Stimulated activated CD4-positive, alpha-beta T cell treated with anti-CD3 and anti-CD28 coated beads, Interleukin-15, amount 100 ng/mL, for 1 hour (primary cell): ENCODE results near the gene ARFGAP1.

ENCODE experiments used
- DNase-seq, 2 donors: peaks; one replicate each; pipeline ENCODE4 v3.0.0-alpha.2; 2020; ENCODE audit warnings: low read depth in 1 of 2, low spot score in 1 of 2

ARFGAP1 gene

DNA sequence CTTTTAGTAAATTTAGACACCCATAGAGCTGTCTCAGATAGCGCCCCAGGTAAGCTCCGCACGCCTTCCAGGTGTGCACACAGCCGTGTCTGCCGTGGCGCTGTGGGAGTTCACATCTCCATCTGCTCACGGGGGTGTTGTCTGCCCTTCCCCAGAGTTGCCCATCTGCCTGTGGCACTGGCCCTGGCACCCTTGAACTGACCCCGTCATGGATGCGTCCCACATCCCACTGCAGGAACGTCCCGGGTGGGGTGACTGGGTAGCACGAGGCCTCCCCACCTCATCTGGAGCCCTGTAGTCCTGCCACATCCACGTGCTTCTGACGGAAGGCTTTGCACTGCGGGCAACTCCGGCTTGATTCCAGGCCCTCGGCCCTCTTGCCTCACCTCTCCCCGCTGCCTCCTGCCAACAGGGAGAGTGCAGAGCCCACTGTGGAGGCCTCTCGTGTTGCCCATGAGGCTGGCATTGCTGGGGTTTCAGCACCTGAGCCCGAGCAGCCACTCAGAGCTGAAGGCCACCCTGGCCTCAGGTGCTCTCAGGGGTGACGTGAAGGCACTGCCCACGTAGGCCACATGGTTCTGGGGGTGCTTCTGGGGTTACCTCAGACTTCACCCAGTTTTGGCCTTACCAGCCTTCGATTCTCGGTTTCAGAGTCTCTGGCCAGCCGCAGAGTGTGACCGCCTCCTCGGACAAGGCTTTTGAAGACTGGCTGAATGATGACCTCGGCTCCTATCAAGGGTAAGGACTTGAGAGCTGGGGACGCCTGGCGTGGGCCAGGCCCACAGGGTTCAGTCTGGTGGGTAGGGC is 5.1 kb downstream of the ARFGAP1 start:
- DNase-seq: no peak

DNA sequence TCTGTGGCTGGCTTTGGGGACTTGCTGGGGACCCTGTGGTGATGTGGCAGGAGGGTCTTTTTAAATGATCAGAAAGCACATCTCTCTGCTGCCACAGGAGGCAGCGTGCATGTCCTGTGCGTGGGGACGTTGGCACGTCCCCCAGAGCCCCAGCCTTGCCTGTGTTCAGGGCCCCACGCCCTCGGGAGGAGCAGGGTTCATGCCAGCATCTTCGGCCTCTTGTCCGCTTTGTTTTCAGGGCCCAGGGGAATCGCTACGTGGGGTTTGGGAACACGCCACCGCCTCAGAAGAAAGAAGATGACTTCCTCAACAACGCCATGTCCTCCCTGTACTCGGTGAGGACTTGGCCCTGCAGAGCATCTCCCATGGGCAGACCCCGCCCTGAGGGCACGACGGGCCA is 6.0 kb downstream of the ARFGAP1 start:
- no peak for DNase-seq

DNA sequence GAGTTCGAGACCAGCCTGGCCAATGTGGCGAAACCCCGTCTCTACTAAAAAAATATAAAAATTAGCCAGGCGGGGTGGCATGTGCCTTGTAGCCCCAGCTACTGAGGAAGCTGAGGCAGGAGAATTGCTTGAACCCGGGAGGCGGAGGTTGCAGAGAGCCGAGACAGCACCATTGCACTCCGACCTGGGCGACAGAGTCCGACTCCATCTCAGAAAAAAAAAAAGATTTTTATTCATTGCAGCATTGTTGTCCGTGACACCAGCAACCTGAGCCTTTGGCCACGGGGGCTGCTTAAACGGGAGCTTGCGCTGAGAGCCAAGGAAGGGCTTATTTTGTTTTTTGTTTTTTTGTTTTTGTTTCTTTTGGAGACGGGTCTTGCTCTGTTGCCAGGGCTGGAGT is 7.3 kb downstream of the ARFGAP1 start:
- DNase-seq: no peak

DNA sequence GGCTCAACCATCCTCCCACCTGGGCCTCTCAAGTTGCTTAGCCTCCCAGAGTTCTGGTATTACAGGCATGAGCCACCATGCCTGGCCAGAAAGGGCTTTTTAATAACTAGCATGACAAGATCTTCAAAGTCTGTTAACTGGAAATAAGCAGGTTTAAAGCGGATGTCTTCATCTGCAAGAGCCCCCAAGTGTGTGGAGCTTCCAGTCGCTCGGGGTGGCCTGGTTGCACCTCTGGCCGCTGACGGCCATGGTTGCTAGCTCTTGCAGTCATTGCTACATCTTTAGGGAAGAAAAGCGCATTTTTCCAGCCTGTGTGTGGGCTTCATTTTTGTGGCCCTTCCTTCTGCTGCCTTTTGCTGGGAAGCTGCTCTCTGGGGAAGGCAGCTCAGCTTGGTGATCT is 7.8 kb downstream of the ARFGAP1 start:
- DNase-seq: no peak

DNA sequence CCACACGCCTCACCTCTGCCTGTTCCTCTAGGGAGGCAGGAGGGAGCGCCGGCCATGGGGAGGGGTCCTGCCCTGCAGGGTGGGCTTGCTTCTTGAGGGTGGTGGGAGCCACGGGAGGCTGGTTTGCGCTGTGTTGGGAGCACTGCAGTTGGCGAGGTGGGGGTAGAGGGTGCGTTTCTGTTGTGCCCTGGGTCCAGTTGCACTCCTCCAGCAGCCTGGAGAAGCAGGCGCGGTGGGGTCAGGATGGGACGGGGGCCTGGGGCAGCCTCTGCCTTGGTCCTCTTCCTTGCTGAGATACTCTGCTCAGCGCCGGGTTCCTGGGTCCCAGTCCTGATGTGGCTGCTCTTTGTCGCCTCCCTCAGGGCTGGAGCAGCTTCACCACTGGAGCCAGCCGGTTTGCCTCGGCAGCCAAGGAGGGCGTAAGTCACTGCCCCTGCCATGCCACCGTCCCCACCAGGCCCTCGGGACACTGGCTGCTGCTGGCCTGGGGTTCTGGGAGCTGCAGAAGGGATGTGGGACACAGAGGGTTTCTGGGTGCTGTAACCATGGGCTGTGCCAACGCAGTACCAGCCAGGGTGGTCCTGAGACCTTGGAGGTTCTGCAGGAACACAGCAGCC is 8.4 kb downstream of the ARFGAP1 start:
- DNase-seq: no peak

DNA sequence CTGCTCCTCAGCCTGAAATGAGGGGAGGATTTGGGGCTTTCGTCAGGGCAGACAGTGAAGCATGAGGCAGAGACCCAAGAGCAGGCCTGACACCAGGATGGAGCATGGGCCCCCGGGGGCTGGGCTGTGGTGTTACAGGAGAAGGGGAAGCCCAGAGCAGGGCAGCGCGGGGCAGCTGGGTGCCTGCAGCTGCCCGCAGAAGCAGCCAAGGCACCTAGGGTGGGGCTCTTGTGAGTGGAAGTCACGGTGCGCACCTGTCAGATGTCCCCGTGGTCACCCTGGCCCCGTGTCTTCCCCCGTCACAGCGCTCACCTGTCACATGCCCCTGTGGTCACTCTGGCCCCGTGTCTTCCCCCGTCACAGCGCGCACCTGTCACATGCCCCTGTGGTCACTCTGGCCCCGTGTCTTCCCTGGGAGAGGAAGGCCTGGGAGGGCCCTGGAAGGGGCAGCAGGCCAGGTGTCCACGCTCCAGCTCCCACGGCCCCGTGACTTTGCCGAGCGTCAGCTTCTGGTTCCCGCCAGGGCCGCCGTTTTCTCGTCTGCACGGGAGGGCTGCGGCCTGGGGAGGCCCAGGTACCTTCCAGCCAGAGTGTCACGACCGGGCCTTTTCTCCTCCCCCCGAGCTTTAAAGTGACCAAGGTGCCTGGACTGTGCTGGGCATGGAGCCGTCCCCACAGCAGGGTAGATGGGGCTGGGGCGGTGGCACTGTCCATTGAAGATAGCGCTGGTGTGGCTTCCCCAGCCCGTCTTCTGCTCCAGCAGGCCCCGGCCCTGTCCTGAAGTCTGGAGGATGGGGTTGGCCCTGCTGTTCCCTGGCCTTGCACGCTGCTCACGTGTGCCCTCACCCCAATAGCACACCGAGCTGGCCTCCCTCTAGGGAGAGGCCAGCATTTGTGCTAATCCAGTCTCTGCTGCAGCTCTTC is 9.4 kb downstream of the ARFGAP1 start:
- DNase-seq: no peak

DNA sequence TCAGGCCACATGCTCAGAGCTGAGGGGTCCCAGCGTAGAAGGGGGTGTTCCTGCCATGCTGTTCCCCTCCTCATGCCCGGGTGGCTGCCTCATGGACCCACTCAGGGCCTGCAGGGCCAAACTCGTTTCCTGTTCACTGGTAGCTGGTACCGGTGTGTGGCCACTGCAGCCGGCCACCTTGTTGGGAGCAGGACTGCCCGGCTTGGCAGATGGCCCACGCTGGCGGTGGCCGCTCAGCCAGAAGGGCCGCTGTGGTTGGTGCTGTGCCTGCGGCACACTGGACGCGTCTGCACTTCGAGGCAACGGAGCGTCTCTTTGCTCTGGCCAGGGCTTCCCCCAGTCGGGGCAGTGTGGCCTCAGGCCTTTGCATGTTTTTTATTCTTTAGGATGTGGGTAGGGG is 10.3 kb downstream of the ARFGAP1 start:
- no peak for DNase-seq

DNA sequence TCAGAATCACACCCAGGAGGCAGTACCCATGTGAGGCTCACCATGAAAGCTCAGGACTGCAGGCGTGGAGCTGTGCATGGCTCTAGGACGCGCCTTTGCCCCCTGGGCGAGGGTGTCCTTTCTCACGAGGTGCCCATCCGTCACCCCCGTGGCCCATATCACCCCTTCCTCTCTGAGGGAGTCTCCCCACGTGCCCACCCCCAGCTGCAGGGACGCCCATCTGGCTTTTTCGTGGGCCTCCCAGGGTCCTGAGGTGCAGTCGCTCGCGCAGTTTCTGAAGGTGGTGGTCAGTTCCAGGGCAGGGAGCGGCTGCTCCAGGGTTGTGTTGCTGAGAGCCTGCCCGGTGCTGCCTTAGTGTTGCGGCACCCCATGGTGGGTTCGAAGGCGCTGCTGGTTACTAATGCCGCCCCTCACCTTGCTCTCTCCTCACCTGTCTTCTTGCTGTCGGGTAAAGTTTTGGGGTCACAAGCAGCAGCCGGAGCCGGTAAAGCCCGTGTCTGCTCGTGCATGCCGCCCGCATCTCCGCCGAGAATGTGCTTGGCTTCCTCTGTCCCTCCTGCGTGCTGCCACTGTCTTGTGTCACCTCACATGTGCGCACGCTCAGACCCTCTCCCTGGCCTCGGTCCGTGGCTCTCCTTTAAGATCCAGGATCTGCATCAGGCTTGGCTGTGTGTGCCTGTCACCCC is 10.9 kb downstream of the ARFGAP1 start:
- DNase-seq: no peak

DNA sequence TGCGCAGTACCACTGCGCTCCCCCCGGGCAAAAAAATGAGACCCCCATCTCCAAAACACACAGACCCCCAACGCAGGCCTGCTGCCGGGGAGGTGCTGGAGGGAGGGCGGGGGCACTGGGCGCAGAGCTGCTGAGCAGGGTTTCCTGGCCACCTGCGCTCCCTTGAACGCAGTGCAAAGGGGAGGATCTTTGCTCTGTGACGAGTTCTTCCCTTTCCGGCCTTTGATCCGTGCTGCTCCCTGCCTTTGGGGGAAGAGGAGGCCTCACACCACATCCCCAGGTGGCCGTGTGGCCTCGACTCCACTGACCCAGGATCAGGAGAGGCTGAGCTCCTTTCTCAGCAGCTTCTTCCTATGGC is 11.4 kb downstream of the ARFGAP1 start:
- no peak for DNase-seq

DNA sequence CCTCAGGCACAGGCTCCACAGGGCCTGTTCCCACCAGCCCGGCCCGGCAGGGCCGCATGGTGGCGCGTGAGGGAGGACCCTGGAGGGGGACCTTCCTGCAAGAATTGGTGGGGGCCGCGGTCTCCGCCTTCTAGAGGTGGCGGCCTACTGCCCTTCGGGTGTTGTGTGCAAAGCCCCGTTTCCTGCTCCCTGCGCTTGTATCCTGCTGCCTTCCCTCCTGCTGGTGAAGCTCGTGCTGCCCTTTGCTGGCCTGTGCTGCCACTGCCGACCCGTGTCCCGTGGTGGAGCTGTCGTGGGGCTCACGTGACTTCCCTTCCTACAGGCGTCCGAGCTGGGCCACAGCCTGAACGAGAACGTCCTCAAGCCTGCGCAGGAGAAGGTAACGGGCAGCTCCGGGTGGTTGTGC is 11.9 kb downstream of the ARFGAP1 start:
- no peak for DNase-seq

DNA sequence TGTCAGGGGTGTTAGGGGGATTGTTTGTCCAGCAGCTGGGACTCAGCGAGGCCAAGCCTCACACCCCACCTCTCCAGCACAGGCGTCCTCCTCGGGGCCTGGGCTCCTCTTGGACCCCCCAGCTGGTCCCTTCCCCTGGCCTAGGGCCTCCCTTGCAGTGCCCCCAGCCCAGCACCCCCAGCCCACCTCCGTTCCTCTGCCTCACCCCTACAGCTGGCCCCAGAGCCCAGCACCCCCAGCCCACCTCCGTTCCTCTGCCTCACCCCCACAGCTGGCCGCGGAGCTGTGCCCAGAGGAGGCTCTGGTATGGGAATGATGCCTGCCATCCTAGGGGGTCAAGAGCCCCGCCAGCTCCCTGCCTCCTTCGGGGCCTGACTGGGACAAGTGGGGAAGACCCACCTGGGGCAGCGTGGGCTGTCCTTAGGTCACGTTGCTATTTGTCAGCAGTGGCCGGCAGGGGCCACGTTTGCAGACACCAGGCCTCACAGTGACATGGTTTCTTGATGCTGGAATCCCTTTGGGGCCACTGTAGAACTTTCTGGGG is 12.4 kb downstream of the ARFGAP1 start:
- no peak for DNase-seq

DNA sequence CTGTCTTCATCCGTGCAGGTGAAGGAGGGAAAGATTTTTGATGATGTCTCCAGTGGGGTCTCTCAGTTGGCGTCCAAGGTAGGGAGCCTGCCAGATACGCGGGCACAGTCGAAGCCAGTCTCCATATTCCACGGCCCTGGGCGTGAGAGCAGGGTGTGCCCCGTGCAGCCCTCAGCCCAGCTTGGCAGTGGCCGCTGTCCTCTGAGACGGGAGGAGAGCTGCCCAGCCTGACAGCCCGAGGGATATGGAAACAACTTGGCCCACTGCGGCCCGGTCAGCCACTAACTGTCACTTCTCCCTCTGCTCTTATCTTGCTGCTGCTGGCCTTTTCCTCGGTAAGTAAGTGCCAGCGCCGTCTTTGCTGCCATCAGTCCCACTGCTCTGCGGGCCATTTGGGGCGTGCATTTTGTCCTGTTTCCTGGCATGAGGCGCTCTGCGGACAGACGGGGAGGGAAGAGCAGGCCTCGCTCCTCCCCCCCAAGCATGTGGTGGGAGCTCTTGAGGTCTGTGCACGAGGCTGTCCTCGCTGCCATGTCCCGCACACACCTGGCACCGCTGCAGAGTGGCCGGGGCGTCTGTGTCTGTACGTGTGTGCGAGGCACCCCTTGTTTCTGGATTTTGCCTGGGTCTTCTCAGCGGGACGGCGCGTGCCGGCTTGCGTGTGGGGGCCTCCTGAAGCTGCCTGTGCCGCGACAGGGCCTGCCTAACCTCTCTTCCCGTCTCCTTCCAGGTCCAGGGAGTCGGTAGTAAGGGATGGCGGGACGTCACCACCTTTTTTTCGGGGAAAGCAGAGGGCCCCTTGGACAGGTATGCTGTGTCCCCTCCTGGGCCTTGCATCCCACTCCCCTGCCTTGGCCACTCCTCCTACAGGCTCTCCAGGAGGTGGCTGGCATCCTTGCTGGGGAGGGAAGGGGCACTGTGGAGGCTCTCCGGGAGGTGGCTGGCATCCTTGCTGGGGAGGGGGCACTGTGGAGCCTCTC is 13.3 kb downstream of the ARFGAP1 start:
- DNase-seq: no peak

DNA sequence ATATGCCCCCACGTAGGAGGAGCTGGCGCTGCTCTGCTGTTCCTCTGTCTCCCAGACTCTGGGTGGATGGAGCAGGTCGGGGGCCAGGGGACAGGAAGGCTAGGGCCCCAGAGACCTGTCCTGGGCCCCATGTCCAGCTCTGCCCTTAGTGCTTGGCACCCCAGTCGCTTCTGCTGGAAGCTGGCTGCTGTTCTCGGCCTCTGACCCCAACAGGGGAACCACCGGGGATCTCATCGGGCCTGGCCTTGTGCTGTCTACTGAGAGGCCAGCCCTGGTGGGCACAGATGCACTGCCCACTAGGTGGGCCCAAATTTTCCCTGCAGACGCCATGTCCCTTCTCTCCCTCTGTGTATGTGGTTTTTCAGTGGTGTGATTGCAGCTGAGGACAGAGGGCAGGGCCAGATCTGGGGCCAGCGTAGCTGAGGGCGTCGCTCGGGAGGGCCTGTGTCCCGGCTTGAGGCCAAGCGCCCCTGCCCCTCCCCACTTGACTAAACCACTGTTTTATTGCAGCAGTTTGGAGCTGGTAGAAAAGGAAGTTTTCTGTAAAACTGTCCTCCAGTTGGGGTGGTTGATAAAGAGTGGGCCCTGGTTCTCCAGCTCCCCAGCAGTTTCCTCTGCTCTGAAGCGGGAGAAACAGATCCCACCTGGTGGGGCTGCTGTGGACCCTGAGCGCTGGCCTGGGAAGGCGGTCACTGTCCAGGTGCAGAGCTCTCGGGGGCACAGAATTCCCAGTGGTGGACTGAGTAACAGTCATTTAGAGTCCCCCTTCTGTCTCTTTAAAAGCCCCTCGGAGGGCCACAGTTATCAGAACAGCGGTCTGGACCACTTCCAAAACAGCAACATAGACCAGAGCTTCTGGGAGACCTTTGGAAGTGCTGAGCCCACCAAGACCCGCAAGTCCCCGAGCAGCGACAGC is 14.4 kb downstream of the ARFGAP1 start:
- no peak for DNase-seq

DNA sequence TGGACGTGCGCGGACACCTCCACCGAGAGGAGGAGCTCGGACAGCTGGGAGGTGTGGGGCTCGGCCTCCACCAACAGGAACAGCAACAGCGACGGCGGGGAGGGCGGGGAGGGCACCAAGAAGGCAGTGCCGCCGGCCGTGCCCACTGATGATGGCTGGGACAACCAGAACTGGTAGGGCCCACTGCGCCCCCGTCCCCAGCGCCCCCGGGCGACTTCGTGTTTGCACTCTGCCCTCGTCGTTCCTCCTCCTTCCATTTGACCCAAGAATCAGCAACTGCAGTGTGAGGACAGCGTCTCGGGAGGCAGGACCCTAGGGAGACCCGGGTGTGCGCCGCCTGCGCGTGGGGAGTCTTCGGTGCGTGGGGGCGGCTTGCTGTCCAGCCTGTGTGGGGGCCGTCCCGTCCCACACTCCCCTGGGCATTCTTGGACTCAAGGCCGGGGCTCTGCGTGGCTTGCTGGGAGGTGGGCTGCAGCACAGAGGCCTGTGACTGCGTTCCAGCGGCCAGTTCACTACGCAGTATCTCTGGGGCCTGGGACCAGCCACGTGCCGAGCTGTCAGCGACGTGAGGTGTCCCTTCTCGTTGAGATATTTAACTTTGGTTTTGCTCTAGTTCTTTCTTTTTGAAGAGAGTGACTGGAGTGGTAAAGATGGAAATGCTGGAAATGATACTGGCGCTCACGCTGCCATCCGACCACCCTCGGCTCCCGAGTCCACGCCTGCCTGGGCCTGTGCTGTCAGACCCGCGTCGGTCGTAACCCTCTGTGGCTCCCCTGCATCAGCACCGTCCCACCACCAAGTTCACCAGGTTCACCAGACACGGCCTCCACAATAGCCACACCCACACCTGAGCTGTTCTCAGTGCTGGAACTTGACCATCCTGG is 15.3 kb downstream of the ARFGAP1 start:
- no peak for DNase-seq

DNA sequence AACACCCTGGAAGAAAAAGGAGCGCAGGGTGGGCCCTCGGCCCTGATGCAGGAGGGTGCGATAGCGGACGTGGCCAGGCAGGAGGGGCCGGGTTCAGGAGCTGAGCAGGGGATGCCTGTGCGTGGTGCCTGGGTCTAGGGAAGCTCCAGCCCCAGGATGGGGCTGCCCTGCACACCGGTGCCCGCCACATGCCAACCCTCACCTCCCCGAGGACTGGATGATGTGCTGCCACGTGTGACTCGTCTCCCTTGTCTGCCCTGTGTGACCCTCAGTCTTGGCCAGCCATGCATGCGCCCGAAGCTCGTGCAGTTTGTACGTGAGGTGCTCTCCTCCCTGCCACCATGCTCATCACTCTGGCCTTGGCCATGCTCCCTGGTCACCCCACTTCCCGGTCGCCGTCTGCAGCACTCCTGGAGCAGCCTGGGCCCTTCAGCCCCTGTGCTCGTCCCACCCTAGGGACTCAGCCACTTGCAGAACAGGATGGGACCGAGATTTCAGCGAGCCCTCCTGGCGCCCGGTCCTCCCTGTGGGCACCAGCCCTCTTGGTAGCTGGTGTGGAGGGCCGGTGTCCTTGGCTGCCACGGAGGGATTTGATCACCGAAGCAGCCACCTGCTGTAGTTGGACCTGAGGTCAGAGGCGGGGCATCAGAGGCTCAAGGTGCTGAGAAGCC is 16.1 kb downstream of the ARFGAP1 start:
- no peak for DNase-seq

DNA sequence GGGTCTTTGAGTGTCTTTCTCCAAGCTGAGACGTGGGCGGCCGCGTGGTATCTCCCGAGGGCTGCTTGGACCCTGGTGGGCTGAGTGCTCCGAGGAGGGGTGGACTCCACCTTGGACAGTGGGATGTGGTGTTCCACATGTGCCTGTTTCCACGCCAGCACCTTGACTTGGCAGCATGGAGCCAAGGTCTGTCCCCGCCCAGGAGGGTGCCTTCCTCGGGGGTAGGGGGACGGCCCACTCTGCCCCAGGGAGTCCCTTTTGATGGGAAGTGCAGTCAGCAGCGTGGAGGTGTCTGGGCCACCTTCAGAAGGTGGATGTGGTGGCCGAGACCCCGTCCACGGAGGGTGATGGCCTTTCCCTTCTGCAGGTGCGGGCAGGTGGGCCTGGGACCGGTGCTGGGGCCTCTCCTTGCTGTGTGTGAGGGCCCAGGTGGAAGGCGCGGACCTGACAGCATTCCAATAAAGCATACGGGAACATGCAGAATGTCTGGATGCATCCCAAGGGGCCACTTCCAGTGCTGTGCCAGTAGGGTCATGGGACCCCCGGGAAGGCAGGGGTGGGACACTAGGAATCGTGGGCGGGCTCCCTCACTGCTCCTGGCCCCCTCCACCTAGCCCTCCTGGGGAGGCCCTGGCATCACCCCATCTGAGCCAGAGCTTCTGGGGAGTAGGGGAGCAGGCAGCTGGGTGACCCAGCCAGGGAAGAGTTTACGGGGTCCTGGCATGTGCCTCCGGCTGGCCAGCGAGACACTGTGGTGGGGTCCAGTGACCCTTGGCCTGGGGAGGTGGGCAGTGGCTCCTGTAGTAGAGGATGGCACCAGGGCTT is 16.9 kb downstream of the ARFGAP1 start:
- DNase-seq: no peak
